Right forelimb (tissue), 1 donor: ENCODE measurements around the gene ERFE.
"Not testable (repeated sequence)": the region's sequence is repeated elsewhere in the genome, so short reads cannot be mapped to it uniquely, and the experiment has no call there.

Experiments
- DNase-seq: peaks from one replicate; pipeline ENCODE4 v3.0.0-alpha.2; 2018

ERFE gene, protein sequence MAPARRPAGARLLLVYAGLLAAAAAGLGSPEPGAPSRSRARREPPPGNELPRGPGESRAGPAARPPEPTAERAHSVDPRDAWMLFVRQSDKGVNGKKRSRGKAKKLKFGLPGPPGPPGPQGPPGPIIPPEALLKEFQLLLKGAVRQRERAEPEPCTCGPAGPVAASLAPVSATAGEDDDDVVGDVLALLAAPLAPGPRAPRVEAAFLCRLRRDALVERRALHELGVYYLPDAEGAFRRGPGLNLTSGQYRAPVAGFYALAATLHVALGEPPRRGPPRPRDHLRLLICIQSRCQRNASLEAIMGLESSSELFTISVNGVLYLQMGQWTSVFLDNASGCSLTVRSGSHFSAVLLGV

GRCh38 chr2:238158509-238159070, at the start of gene ERFE:
Gene ERFE (plus strand): TSS chr2:238158970. CDS start chr2:238159008, 38 bp downstream.
- peak; percentile 71 for DNase-seq

DNA sequence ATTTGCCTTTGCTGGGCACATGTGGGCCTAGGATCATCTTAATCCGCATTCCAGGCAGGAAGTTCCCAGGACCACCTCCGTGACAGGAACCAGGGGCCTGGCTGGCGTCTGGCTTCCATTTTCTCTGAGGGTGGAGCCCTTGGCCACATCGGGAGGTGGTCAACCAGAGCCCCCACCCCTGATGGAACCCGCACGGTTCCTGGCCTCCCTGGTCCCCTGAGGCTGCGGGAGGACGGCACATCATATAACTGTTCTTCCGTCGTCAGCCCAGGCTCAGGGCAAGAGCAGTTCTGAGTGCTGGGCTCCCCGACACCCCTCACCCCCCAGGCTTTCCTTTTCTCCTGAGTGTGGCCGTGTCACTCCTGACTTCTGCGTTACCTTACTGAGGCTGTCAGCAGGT, 45.2 kb upstream of the ERFE start:
- DNase-seq: no peak

DNA sequence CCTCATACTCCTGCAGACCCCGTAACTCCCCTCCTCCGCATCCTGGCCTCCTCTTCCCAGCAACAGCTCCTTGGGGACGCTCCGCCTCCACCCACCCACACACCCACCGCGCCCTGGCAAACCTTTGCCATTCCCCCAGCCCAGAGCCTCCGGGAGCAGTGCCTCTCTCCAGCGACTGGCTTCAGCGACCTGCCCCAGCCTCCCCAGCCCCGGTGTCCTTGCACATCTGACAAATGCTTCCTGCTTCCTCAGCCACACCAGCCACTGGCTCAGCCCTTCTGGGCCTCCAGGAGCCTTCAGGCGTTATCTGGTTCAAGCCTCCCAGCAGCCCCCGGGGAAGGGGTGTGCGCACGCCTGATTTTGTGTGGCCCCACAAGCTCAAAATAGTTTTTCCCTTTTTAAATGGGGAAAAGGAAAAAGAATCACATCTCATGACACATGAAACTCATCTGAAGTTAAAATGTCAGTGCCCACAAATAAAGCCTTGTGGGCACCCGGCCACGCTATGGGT, 44.4 kb upstream of the ERFE start:
- DNase-seq: no peak

- no peak for DNase-seq
Measured at GRCh38 chr2:238114851-238115660, 43.7 kb upstream of the ERFE start.

- not testable (repeated sequence) for DNase-seq
Measured at GRCh38 chr2:238115709-238116108, 43.1 kb upstream of the ERFE start.

GRCh38 chr2:238116298-238117198, 42.2 kb upstream of the ERFE start:
- DNase-seq: no peak

DNA sequence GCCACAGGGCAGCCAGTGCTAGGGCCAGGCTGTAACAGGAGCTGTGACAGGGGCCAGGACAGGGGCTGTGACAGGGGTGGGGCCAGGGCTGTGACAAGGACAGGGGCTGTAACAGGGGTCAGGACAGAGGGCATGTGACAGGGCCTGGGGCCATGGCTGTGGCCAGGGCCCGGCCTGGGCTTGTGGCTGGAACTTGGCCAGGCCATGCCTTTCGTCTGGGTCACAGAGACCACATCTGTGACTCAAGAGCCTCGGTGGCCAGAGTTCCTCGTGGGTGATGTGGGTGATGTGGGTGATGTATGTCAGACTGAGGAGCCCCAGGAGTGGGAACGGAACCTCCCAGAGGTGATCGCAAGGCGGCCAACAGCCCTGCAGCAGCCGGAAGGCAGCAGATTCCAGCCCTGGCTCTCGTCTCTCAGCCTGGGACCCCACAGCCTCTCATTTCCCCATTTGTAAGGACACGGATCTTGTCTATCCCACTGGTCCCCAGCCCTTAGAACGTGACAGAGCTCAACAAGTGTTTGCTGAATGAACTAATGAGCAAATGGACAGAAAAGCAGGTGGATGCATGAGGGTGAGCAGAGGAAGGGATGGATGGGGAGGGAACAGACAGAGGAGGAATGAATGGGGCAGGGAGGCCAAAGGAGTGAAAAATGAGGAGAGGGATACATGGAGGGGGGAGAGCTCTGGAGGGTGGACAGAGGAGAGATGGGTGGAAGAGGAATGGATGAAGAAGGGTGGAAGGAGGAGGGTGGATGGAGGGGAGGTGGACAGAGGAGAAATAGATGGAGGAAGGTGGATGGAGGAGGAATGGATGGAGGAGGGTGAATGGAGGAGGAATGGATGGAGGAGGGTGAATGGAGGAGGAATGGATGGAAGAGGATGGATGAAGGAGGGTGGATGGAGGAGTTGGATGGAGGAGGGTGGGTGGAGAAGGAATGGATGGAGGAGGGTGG, 41.3 kb upstream of the ERFE start:
- DNase-seq: no peak

DNA sequence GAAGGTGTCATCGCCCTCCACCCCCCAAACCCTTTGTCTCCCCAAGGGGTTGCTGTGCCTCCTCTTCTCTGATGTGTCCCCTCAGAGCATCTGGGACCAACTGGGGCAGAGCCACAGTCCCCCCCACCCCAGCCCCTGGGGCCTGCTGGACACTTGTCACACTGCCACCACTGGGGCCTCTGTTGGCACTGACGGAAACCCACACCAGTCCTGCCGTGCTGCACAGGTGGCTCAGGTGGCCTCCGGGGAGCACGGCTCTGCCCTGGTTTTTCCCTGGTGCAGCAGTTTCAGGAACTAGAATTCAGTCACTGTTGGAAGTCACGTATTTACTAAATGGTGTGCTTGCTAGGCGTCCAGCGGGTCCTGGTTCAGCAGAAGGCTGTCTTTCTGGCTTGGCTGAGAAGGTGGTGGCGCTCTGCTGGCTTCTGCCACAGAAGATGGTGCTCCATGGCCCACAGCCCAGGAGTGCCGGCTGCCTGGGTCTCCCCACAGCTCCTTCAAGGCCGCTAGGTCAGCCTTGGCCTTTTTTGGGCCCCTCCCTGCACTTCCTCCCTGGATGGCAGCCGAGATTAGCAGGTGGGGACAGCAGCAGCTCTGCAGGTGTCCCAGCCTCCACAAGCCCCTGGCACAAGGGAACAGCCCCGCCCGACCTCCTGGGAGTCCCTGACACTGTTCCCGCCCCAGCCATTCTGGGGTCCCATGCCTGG, 38.9 kb upstream of the ERFE start:
- no peak for DNase-seq

DNA sequence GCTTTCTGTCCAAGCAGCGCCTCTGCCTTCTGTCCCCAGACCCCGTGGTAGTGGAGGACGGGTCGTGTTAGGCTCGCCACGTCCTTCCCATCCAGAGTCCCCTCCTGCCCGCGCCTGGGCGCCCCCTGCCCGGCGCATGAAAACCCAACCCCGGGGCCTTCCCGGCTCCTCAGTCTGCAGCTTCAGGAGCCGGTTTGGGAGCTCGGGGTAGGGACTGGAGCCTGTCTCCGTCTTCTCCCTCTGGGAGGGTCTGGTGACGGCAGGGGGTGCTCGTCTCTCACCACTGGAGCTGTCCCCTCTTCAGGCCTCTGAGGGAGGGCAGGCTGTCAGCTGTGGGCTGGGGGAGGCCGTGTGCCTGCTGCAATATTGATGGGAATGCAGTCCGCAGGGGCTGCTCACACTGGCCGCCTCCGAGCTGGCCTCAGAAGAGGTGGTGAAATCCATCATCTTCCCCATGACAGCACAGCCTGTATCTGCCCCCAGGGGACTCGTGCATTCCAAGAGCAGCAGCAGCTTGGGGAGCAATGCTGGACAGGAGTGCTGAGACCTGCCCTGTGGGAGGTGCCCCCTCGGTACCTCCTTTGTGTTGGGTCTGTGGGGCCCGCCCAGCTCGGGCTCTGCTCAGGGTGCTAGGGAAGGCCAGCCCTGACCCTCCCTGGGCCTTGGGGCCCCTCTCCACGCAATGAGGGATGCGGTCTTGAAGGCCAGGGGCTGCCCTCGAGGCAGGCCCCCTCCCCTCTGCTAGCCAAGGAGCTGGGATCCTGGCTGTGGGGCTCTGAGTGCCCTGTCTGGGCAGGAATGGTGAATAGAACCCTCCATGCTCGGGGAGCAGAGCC, 38.1 kb upstream of the ERFE start:
- DNase-seq: no peak

- no peak for DNase-seq
Measured at GRCh38 chr2:238121511-238122286, 37.1 kb upstream of the ERFE start.

- no peak for DNase-seq
Measured at GRCh38 chr2:238122287-238123217, 36.2 kb upstream of the ERFE start.

GRCh38 chr2:238123218-238123971, 35.4 kb upstream of the ERFE start:
- DNase-seq: no peak

GRCh38 chr2:238123991-238124470, 34.7 kb upstream of the ERFE start:
- no peak for DNase-seq

GRCh38 chr2:238124488-238125126, 34.2 kb upstream of the ERFE start:
- no peak for DNase-seq

GRCh38 chr2:238125127-238125885, 33.5 kb upstream of the ERFE start:
- DNase-seq: no peak
